ENCODE measurements around the gene PIK3R1.

Gene PIK3R1

GRCh38 chr5:68180121-68181038 is 35.2 kb upstream of the PIK3R1 start:
- H3K9me3 ChIP-seq (ENCODE audit: control insufficient read depth, low read length), result no peaks in the 10 kb centered on the region

GRCh38 chr5:68181039-68181599 is 34.4 kb upstream of the PIK3R1 start:
- DNase-seq (ENCODE audit: low read depth), result no peak
- Histone ChIP-seq H3K4me3 (ENCODE audit: low read length) (no peak overlapping the region), H3K9me3 (ENCODE audit: control insufficient read depth, low read length) (no peaks in the 10 kb centered on the region), H3K4me1 (ENCODE audit: control insufficient read depth, insufficient read depth, low read length) (no peaks in the 10 kb centered on the region), H3K9ac (ENCODE audit: low read length) (no peak overlapping the region), H3K27me3 (replicated peaks; ENCODE audit: control insufficient read depth, insufficient read depth, low read length) (no peaks in the 10 kb centered on the region), H3K36me3 (ENCODE audit: control insufficient read depth, insufficient read depth, low read length, severe bottlenecking) (no peaks in the 10 kb centered on the region)

More at GRCh38 chr5:68180121-68181038, 35.2 kb upstream of the PIK3R1 start:
- Histone ChIP-seq H3K9ac (ENCODE audit: low read length) (no peak overlapping the region), H3K36me3 (ENCODE audit: control insufficient read depth, insufficient read depth, low read length, severe bottlenecking) (no peaks in the 10 kb centered on the region), H3K27me3 (replicated peaks; ENCODE audit: control insufficient read depth, insufficient read depth, low read length) (no peaks in the 10 kb centered on the region), H3K4me3 (ENCODE audit: low read length) (no peak overlapping the region), H3K4me1 (ENCODE audit: control insufficient read depth, insufficient read depth, low read length) (no peaks in the 10 kb centered on the region)
- DNase-seq (ENCODE audit: low read depth), result no peak

- Histone ChIP-seq H3K9ac (ENCODE audit: low read length) (no peak overlapping the region), H3K36me3 (ENCODE audit: control insufficient read depth, insufficient read depth, low read length, severe bottlenecking) (no peaks in the 10 kb centered on the region), H3K4me3 (ENCODE audit: low read length) (no peak overlapping the region), H3K27me3 (replicated peaks; ENCODE audit: control insufficient read depth, insufficient read depth, low read length) (no peaks in the 10 kb centered on the region), H3K4me1 (ENCODE audit: control insufficient read depth, insufficient read depth, low read length) (no peaks in the 10 kb centered on the region), H3K9me3 (ENCODE audit: control insufficient read depth, low read length) (no peaks in the 10 kb centered on the region)
- no peak for DNase-seq (ENCODE audit: low read depth)
These were observed 33.5 kb upstream of the PIK3R1 start for GRCh38 chr5:68182094-68182493.

GRCh38 chr5:68182534-68182933 is 33.0 kb upstream of the PIK3R1 start:
- H3K36me3 ChIP-seq (ENCODE audit: control insufficient read depth, insufficient read depth, low read length, severe bottlenecking), result no peaks in the 10 kb centered on the region
- no peaks in the 10 kb centered on the region for H3K4me1 ChIP-seq (ENCODE audit: control insufficient read depth, insufficient read depth, low read length)
- DNase-seq (ENCODE audit: low read depth), result no peak
- no peaks in the 10 kb centered on the region for H3K9me3 ChIP-seq (ENCODE audit: control insufficient read depth, low read length)
- H3K9ac ChIP-seq (ENCODE audit: low read length), result no peak overlapping the region
- H3K27me3 ChIP-seq (replicated peaks; ENCODE audit: control insufficient read depth, insufficient read depth, low read length), result no peaks in the 10 kb centered on the region
- H3K4me3 ChIP-seq (ENCODE audit: low read length), result no peak overlapping the region

- H3K4me1 ChIP-seq (ENCODE audit: control insufficient read depth, insufficient read depth, low read length), result no peaks in the 10 kb centered on the region
- no peak overlapping the region for H3K9ac ChIP-seq (ENCODE audit: low read length)
- H3K9me3 ChIP-seq (ENCODE audit: control insufficient read depth, low read length), result no peaks in the 10 kb centered on the region
- no peaks in the 10 kb centered on the region for H3K36me3 ChIP-seq (ENCODE audit: control insufficient read depth, insufficient read depth, low read length, severe bottlenecking)
- H3K4me3 ChIP-seq (ENCODE audit: low read length), result no peak overlapping the region
- H3K27me3 ChIP-seq (replicated peaks; ENCODE audit: control insufficient read depth, insufficient read depth, low read length), result no peaks in the 10 kb centered on the region
- DNase-seq (ENCODE audit: low read depth), result no peak
These were observed 28.1 kb upstream of the PIK3R1 start for GRCh38 chr5:68187268-68188055.

GRCh38 chr5:68189171-68189570 is 26.4 kb upstream of the PIK3R1 start:
- Histone ChIP-seq H3K4me3 (ENCODE audit: low read length) (no peak overlapping the region), H3K36me3 (ENCODE audit: control insufficient read depth, insufficient read depth, low read length, severe bottlenecking) (no peaks in the 10 kb centered on the region), H3K4me1 (ENCODE audit: control insufficient read depth, insufficient read depth, low read length) (no peaks in the 10 kb centered on the region), H3K9me3 (ENCODE audit: control insufficient read depth, low read length) (no peaks in the 10 kb centered on the region), H3K27me3 (replicated peaks; ENCODE audit: control insufficient read depth, insufficient read depth, low read length) (no peaks in the 10 kb centered on the region), H3K9ac (ENCODE audit: low read length) (no peak overlapping the region)
- DNase-seq (ENCODE audit: low read depth), result no peak

- no peak for DNase-seq (ENCODE audit: low read depth)
- Histone ChIP-seq H3K9ac (ENCODE audit: low read length) (no peak overlapping the region), H3K36me3 (ENCODE audit: control insufficient read depth, insufficient read depth, low read length, severe bottlenecking) (no peaks in the 10 kb centered on the region), H3K9me3 (ENCODE audit: control insufficient read depth, low read length) (no peaks in the 10 kb centered on the region), H3K4me3 (ENCODE audit: low read length) (no peak overlapping the region), H3K4me1 (ENCODE audit: control insufficient read depth, insufficient read depth, low read length) (no peaks in the 10 kb centered on the region), H3K27me3 (replicated peaks; ENCODE audit: control insufficient read depth, insufficient read depth, low read length) (no peaks in the 10 kb centered on the region)
These were observed 25.9 kb upstream of the PIK3R1 start for GRCh38 chr5:68189613-68190012.

- H3K36me3 ChIP-seq (ENCODE audit: control insufficient read depth, insufficient read depth, low read length, severe bottlenecking), result no peaks in the 10 kb centered on the region
- no peak overlapping the region for H3K4me3 ChIP-seq (ENCODE audit: low read length)
- no peaks in the 10 kb centered on the region for H3K27me3 ChIP-seq (replicated peaks; ENCODE audit: control insufficient read depth, insufficient read depth, low read length)
- H3K9ac ChIP-seq (ENCODE audit: low read length), result no peak overlapping the region
- no peak for DNase-seq (ENCODE audit: low read depth)
- H3K4me1 ChIP-seq (ENCODE audit: control insufficient read depth, insufficient read depth, low read length), result no peaks in the 10 kb centered on the region
- no peaks in the 10 kb centered on the region for H3K9me3 ChIP-seq (ENCODE audit: control insufficient read depth, low read length)
These were observed 24.9 kb upstream of the PIK3R1 start for GRCh38 chr5:68190619-68191018.

GRCh38 chr5:68191083-68191791 is 24.3 kb upstream of the PIK3R1 start:
- Histone ChIP-seq H3K27me3 (replicated peaks; ENCODE audit: control insufficient read depth, insufficient read depth, low read length) (no peaks in the 10 kb centered on the region), H3K36me3 (ENCODE audit: control insufficient read depth, insufficient read depth, low read length, severe bottlenecking) (no peaks in the 10 kb centered on the region), H3K4me3 (ENCODE audit: low read length) (no peak overlapping the region), H3K9ac (ENCODE audit: low read length) (no peak overlapping the region), H3K9me3 (ENCODE audit: control insufficient read depth, low read length) (no peaks in the 10 kb centered on the region), H3K4me1 (ENCODE audit: control insufficient read depth, insufficient read depth, low read length) (no peaks in the 10 kb centered on the region)
- DNase-seq (ENCODE audit: low read depth), result no peak

- Histone ChIP-seq H3K4me1 (ENCODE audit: control insufficient read depth, insufficient read depth, low read length) (no peaks in the 10 kb centered on the region), H3K36me3 (ENCODE audit: control insufficient read depth, insufficient read depth, low read length, severe bottlenecking) (no peaks in the 10 kb centered on the region), H3K27me3 (replicated peaks; ENCODE audit: control insufficient read depth, insufficient read depth, low read length) (no peaks in the 10 kb centered on the region), H3K9ac (ENCODE audit: low read length) (no peak overlapping the region), H3K4me3 (ENCODE audit: low read length) (no peak overlapping the region), H3K9me3 (ENCODE audit: control insufficient read depth, low read length) (no peaks in the 10 kb centered on the region)
- no peak for DNase-seq (ENCODE audit: low read depth)
These were observed 22.9 kb upstream of the PIK3R1 start for GRCh38 chr5:68192679-68193060.

Measured in adipocyte (in vitro differentiated cells).